ENCODE results near the gene GPR37L1.
"Not testable (repeated sequence)": the region's sequence is repeated elsewhere in the genome, so short reads cannot be mapped to it uniquely, and the experiment has no call there.

Gene GPR37L1

GRCh38 chr1:202165942-202166843, 43.5 kb downstream of the GPR37L1 start:
- DNase-seq (ENCODE audit: insufficient read length, low spot score) (no peak), FAIRE-seq (no peak)

GRCh38 chr1:202167054-202167453, 44.3 kb downstream of the GPR37L1 start:
- FAIRE-seq; DNase-seq (ENCODE audit: insufficient read length, low spot score): not testable (repeated sequence)

- DNase-seq (ENCODE audit: insufficient read length, low spot score) (no peak), FAIRE-seq (no peak)
These were observed 45.1 kb downstream of the GPR37L1 start for GRCh38 chr1:202167708-202168415.

- no peak for DNase-seq (ENCODE audit: insufficient read length, low spot score)
- FAIRE-seq, result no peak
These were observed 46.1 kb downstream of the GPR37L1 start for GRCh38 chr1:202168861-202169260.

GRCh38 chr1:202170726-202171125, 48.0 kb downstream of the GPR37L1 start:
- DNase-seq (ENCODE audit: insufficient read length, low spot score) (no peak), FAIRE-seq (no peak)

- FAIRE-seq, result no peak
- no peak for DNase-seq (ENCODE audit: insufficient read length, low spot score)
These were observed 48.7 kb downstream of the GPR37L1 start for GRCh38 chr1:202171292-202172014.

GRCh38 chr1:202172015-202172355, 49.3 kb downstream of the GPR37L1 start:
- no peak for DNase-seq (ENCODE audit: insufficient read length, low spot score)
- FAIRE-seq, result no peak

- FAIRE-seq (no peak), DNase-seq (ENCODE audit: insufficient read length, low spot score) (no peak)
These were observed 51.3 kb downstream of the GPR37L1 start for GRCh38 chr1:202173993-202174392.

- DNase-seq (ENCODE audit: insufficient read length, low spot score), result no peak
- FAIRE-seq, result no peak
These were observed 54.5 kb downstream of the GPR37L1 start for GRCh38 chr1:202176949-202177927.

- FAIRE-seq (no peak), DNase-seq (ENCODE audit: insufficient read length, low spot score) (no peak)
These were observed 57.4 kb downstream of the GPR37L1 start for GRCh38 chr1:202179828-202180750.

GRCh38 chr1:202180751-202181139, 58.0 kb downstream of the GPR37L1 start:
- not testable (repeated sequence) for FAIRE-seq; DNase-seq (ENCODE audit: insufficient read length, low spot score)

GRCh38 chr1:202181586-202181985, 58.9 kb downstream of the GPR37L1 start:
- DNase-seq (ENCODE audit: insufficient read length, low spot score), result no peak
- FAIRE-seq, result no peak

- DNase-seq (ENCODE audit: insufficient read length, low spot score), result no peak
- FAIRE-seq, result no peak
These were observed 59.5 kb downstream of the GPR37L1 start for GRCh38 chr1:202182040-202182877.

All from GM19239 (cell line).